Measurements from ENCODE around the gene ELK1. TPM values are rescaled to one million over a fixed set of nuclear protein-coding genes. Genes with fewer than 3 reads are reported as not detected.

ELK1 gene
- total and polyA plus RNA-seq, 2 donors from 2014 or later: 10.5 to 26.9 TPM

GRCh38 chrX:47595716-47596251, 54.6 kb downstream of the ELK1 start:
- DNase-seq: no peak
- Histone ChIP-seq H3K4me1 (ENCODE audit: control insufficient read depth in 2 of 3, insufficient read depth in 2 of 3, low read depth in 1 of 3, low read length in 3 of 3) (no peaks in the 10 kb centered on the region), H3K27me3 (ENCODE audit: control insufficient read depth, insufficient read depth, low read length) (no peaks in the 10 kb centered on the region), H3K36me3 (ENCODE audit: control insufficient read depth in 2 of 3, insufficient read depth in 3 of 3, low read length in 3 of 3) (no peaks in the 10 kb centered on the region), H3K27ac (ENCODE audit: low read depth in 2 of 2, low read length in 2 of 2) (no peak overlapping the region), H3K9me3 (ENCODE audit: control insufficient read depth in 2 of 3, insufficient read depth in 1 of 3, low read length in 3 of 3) (no peaks in the 10 kb centered on the region), H3K9ac (ENCODE audit: low read length in 3 of 3) (no peak overlapping the region), H3K4me3 (ENCODE audit: low read length in 3 of 3) (no peak overlapping the region)
- FAIRE-seq: peak; percentile 50
- intact Hi-C loops (cut with DNase I): no loop called here
- no peak for TF ChIP-seq CTCF (IDR thresholded peaks at IDR 0.05; ENCODE audit: borderline replicate concordance, extremely low read depth, insufficient read depth)

- no peak overlapping the region for H3K27ac ChIP-seq (ENCODE audit: low read depth in 2 of 2, low read length in 2 of 2)
- no peaks in the 10 kb centered on the region for H3K9me3 ChIP-seq (ENCODE audit: control insufficient read depth in 2 of 3, insufficient read depth in 1 of 3, low read length in 3 of 3)
- intact Hi-C loops (cut with DNase I): no loop called here
- H3K9ac ChIP-seq (ENCODE audit: low read length in 3 of 3): no peak overlapping the region
- DNase-seq: no peak
- FAIRE-seq: no peak
- H3K4me1 ChIP-seq (ENCODE audit: control insufficient read depth in 2 of 3, insufficient read depth in 2 of 3, low read depth in 1 of 3, low read length in 3 of 3): no peaks in the 10 kb centered on the region
- no peak overlapping the region for H3K4me3 ChIP-seq (ENCODE audit: low read length in 3 of 3)
- TF ChIP-seq CTCF (IDR thresholded peaks at IDR 0.05; ENCODE audit: borderline replicate concordance, extremely low read depth, insufficient read depth): no peak
- H3K27me3 ChIP-seq (ENCODE audit: control insufficient read depth, insufficient read depth, low read length): no peaks in the 10 kb centered on the region
- H3K36me3 ChIP-seq (ENCODE audit: control insufficient read depth in 2 of 3, insufficient read depth in 3 of 3, low read length in 3 of 3): no peaks in the 10 kb centered on the region
These were observed 56.8 kb downstream of the ELK1 start for GRCh38 chrX:47593522-47593921.

- intact Hi-C loops (cut with DNase I): no loop called here
- FAIRE-seq: no peak
These were observed 59.4 kb downstream of the ELK1 start for GRCh38 chrX:47590984-47591383.

More at GRCh38 chrX:47590984-47591383, 59.4 kb downstream of the ELK1 start:
- no peak overlapping the region for H3K4me3 ChIP-seq (ENCODE audit: low read length in 3 of 3)
- no peak for DNase-seq
- H3K4me1 ChIP-seq (ENCODE audit: control insufficient read depth in 2 of 3, insufficient read depth in 2 of 3, low read depth in 1 of 3, low read length in 3 of 3): no peaks in the 10 kb centered on the region
- H3K27ac ChIP-seq (ENCODE audit: low read depth in 2 of 2, low read length in 2 of 2): no peak overlapping the region
- H3K27me3 ChIP-seq (ENCODE audit: control insufficient read depth, insufficient read depth, low read length): no peaks in the 10 kb centered on the region
- H3K9me3 ChIP-seq (ENCODE audit: control insufficient read depth in 2 of 3, insufficient read depth in 1 of 3, low read length in 3 of 3): no peaks in the 10 kb centered on the region
- no peaks in the 10 kb centered on the region for H3K36me3 ChIP-seq (ENCODE audit: control insufficient read depth in 2 of 3, insufficient read depth in 3 of 3, low read length in 3 of 3)
- H3K9ac ChIP-seq (ENCODE audit: low read length in 3 of 3): no peak overlapping the region
- no peak for TF ChIP-seq CTCF (IDR thresholded peaks at IDR 0.05; ENCODE audit: borderline replicate concordance, extremely low read depth, insufficient read depth)

Measured in kidney (tissue), 14 donors.